ENCODE data around the gene CRMP1.

Gene CRMP1

DNA sequence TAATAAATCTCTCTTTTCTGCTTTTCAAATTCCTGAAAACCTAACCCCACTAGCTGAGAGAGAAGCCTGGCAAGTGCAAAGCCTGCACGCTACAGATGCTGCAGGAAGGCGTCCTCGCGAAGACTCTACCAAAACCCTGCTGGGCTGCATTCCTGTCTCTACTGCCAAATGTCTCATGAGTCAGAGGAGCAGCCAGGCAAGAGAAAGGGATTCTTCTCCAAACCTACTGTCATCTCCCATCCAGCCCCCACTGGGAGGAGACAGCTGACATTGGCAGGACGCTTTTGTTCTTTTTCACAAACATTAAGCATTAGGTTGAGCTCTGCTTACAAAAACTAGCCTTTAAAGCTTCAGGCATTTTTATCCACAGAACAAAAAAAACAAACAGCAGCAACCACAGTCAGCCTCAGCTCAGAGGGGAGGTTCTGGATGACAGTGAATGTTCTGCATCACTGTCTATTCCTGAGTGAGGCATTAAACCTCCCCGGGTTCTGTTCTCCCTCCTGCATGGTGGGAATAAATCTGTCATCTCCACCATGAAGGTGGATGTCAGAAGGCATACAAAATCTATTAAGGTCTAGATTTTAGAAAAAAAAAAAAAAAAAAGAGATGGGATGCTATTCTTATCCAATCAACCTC is 18.0 kb downstream of the CRMP1 start:
- no peak for DNase-seq (ENCODE audit: low read depth)
- TF ChIP-seq, protein P1, sequence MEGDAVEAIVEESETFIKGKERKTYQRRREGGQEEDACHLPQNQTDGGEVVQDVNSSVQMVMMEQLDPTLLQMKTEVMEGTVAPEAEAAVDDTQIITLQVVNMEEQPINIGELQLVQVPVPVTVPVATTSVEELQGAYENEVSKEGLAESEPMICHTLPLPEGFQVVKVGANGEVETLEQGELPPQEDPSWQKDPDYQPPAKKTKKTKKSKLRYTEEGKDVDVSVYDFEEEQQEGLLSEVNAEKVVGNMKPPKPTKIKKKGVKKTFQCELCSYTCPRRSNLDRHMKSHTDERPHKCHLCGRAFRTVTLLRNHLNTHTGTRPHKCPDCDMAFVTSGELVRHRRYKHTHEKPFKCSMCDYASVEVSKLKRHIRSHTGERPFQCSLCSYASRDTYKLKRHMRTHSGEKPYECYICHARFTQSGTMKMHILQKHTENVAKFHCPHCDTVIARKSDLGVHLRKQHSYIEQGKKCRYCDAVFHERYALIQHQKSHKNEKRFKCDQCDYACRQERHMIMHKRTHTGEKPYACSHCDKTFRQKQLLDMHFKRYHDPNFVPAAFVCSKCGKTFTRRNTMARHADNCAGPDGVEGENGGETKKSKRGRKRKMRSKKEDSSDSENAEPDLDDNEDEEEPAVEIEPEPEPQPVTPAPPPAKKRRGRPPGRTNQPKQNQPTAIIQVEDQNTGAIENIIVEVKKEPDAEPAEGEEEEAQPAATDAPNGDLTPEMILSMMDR (IDR thresholded peaks at IDR 0.05; ENCODE audit: insufficient read depth, low read depth, low read length, missing control alignments): no peak
- H3K4me3 ChIP-seq (ENCODE audit: low read depth, low read length): no peak overlapping the region

DNA sequence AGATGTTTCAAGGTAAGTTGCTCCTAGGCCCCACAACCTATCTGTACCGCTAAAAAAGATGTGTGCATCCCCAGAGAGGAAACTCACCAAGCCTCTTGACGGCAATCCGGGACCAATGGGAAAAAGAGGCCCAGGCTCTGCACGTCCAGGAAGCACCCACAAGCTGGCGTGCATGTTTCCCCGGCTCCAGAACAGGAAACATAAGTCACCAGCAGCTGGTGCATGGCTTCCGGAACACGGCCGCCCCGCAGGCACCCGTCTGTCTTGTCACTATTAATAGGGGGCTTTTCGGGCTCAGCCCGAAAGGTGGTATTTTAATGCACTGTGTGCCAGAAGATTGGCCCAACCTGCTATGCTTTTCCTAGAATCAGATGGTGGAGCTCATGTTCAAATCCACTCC is 22.2 kb downstream of the CRMP1 start:
- DNase-seq (ENCODE audit: low read depth): no peak
- no peak overlapping the region for H3K4me3 ChIP-seq (ENCODE audit: low read depth, low read length)
- TF ChIP-seq, protein P1 (IDR thresholded peaks at IDR 0.05; ENCODE audit: insufficient read depth, low read depth, low read length, missing control alignments): no peak

DNA sequence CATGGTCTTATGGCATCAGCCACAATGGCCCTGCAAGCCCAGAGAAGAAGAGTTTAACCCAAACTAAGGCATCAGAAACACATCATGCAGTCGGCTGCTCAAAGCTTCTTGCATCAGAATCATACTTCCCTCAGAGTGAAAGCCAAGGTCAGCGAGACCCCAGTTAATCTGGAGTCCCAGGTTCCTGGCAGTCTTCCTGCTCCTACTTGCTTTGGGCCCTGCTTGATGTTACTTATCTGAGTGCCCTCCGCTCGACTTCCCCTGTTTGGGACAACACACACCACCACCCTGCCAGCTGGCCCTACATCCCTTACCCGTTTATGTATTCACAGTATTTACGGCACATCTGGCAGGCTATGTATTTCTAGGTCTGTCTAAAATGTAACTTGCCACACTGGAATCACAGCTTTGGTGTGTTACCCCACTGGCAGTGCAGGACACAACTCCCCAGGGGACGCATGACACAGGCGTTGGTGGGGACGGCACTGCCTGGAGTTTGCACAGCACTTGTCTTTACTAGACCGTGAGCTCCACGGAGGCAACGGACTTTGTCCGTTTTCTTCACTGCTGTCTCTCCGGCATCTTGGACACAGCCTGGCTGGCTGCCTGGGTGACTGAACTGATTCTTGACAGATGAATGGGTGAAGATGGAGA is 22.8 kb downstream of the CRMP1 start:
- no peak overlapping the region for H3K4me3 ChIP-seq (ENCODE audit: low read depth, low read length)
- TF ChIP-seq, protein P1 (IDR thresholded peaks at IDR 0.05; ENCODE audit: insufficient read depth, low read depth, low read length, missing control alignments): no peak
- DNase-seq (ENCODE audit: low read depth): no peak

DNA sequence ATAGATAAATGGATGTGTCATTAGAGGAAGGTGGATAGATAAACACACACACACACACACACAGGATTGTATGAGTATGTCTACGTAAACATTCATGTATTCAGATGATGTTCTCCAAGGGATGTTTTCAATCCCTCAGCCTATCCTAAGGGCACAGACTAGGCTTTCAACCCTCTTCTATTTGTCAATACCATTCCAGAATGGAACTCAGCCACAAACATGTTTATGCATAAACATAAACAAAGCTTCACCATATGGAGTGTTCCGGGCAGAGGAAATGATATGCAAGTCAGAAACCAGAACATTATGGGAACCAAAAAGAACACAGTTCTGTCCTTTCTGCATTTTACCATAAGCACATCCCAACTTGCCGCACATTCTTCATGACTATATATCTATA is 25.0 kb downstream of the CRMP1 start:
- no peak overlapping the region for H3K4me3 ChIP-seq (ENCODE audit: low read depth, low read length)
- TF ChIP-seq, protein P1 (IDR thresholded peaks at IDR 0.05; ENCODE audit: insufficient read depth, low read depth, low read length, missing control alignments): no peak
- DNase-seq (ENCODE audit: low read depth): no peak

DNA sequence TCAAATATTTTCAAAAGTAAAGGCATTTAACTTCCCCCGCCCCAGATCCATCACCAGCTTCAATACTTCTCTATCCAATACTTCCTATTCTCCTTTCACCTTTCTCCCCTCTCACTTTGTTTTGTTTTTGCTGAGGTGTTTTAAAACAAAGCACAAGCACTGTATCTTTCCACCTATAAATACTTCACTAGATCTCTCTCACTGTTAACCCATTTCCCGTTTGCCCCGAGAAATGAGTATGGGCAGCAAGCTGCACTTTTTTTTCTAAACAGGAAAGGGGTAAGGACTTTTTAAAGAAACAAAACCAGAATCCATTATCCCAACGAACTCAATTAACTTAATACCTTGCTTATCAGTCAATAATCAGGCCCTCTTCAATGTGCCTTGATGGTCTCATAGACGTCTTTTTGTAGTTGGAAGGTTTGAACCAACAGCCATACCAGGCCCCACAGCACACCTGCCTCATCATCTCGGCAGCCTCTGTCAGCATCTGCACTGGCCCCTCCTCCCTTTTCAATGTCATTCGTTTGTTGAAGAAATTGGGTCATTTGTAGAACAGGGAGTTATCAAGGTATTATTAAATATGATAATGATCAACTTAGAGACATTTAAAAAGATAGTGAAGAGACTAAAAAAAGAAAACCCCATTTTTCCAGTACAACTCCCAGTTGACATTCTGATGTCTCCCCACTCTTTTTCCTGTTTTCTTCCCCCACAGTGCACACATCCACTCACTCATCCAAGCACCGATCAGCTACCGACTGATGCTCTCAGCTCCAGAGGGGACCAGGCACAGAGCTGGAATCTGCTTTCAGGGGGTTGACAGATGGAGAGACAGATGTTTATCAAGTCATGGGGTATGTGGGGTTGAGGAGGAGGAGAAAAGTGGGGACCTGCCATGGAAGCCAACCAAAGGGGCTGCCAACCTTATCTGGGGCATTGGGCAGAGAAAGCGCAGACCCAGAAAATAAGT is 25.8 kb downstream of the CRMP1 start:
- DNase-seq (ENCODE audit: low read depth): no peak
- H3K4me3 ChIP-seq (ENCODE audit: low read depth, low read length): no peak overlapping the region
- TF ChIP-seq, protein P1 (IDR thresholded peaks at IDR 0.05; ENCODE audit: insufficient read depth, low read depth, low read length, missing control alignments): no peak

DNA sequence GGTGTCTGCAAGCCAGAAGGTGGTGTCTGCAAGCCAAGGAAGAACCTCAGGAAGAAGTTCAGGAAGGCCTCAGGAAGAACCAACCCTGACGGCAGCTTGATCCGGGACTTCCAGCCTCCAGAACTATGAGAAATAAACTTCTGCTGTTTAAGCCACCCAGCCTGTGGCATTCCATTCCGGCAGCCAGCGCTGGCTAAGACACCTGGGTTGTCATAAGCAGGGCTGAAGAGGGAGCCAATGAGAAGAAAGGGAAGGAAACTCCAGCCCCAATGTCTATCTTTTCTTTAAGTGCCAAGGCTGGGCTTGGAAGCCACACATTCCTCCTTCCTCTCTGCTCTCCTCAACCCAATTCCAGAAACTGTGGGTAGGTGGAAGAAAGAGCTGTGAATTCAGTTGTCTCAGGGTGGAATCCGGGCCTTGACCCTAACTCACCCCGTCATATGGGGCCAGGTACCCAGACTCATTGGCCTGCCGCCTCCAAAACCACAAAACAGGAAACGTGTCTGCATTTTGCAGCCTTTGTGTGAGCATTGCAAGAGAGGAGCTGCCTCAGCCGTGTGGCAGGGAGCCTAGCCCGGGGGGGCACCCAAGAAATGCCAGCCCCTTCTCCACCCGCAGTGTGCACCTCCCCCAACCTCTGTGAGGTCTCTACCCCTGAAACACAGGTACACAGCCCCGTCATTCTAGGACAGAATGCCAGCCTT is 26.8 kb downstream of the CRMP1 start:
- H3K4me3 ChIP-seq (ENCODE audit: low read depth, low read length): no peak overlapping the region
- no peak for DNase-seq (ENCODE audit: low read depth)
- TF ChIP-seq, protein P1 (IDR thresholded peaks at IDR 0.05; ENCODE audit: insufficient read depth, low read depth, low read length, missing control alignments): no peak

Measured in GM12865 (cell line).